Measurements from ENCODE around the gene SLC39A11.

DNA sequence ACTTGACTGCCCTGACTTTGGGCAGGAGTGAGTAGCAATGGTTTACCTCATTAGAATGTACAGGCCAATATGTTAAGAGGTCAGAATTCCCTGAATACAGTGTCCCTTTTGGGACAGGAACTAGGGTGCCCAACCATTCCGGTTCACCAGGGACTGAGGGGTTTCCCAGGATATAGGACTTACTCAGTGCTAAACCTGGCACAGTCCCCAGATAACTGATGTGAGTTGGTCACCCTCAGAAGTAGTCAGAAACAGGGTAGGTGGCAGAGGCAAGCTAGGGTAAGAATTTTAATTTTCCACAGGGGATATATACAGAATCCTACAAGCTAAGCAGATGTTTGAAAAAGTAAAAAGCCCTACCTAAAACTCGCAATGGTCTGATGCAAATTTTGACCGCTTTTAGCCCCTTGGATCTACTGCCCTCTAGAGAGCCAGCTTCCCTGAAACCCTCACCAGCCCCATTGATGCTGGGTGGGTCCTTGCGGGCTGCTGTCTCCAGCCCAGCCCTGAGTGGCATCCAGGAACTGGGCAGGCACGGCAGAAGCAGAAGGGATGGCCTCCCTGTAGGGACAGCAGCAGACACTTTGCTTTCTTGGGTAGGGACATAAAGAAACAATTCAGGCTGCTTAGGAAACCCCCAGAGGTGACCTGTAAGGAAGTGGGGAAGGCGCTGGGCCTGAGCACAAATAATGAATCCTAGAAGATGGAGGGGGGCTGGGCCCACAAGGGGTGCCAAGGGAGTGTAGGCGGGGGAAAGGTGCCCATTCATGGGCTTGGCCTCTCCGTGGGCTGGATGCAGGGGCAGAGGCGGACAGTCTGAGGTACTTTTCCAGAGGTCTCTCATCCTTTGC lies 434.8 kb downstream of the SLC39A11 start:
- peak; percentile 13; the same call in 1 of the 2 replicates for TF ChIP-seq CTCF (IDR thresholded peaks at IDR 0.05; ENCODE audit: low read depth, low read length)
- TF ChIP-seq EZH2phosphoT487 (IDR thresholded peaks at IDR 0.05; ENCODE audit: low read depth), result no peak

All from OCI-LY3 (cell line).